NCI-H2029 (cell line): ENCODE results near the gene GAB3.
A peak's percentile ranks its signal among the peaks of the same experiment; 100 is the strongest.

Experiments used
- DNase-seq: peaks from one replicate; lab custom pipeline; 2025; lab: John Stamatoyannopoulos, UW

Gene GAB3

GRCh38 chrX:154751669-154752271, 893 bp upstream of the GAB3 start:
- no peak for DNase-seq

GRCh38 chrX:154751203-154751668, 359 bp upstream of the GAB3 start:
- DNase-seq = no peak

- DNase-seq = no peak
Measured at GRCh38 chrX:154749856-154750255, 1.0 kb downstream of the GAB3 start.

- DNase-seq = peak; percentile 28
Measured at GRCh38 chrX:154748712-154749339, 2.1 kb downstream of the GAB3 start.

GRCh38 chrX:154742613-154743012, 8.3 kb downstream of the GAB3 start:
- DNase-seq = no peak

GRCh38 chrX:154739952-154740465, 10.9 kb downstream of the GAB3 start:
- no peak for DNase-seq

- no peak for DNase-seq
Measured at GRCh38 chrX:154738011-154738738, 12.7 kb downstream of the GAB3 start.

GRCh38 chrX:154737136-154737535, 13.7 kb downstream of the GAB3 start:
- DNase-seq = no peak

GRCh38 chrX:154735695-154736393, 15.0 kb downstream of the GAB3 start:
- DNase-seq = no peak

GRCh38 chrX:154734061-154734781, 16.7 kb downstream of the GAB3 start:
- DNase-seq = no peak

- DNase-seq = no peak
Measured at GRCh38 chrX:154733066-154733425, 17.8 kb downstream of the GAB3 start.

GRCh38 chrX:154732421-154733065, 18.3 kb downstream of the GAB3 start:
- DNase-seq = no peak

- DNase-seq = no peak
Measured at GRCh38 chrX:154731881-154732280, 19.0 kb downstream of the GAB3 start.

- DNase-seq = no peak
Measured at GRCh38 chrX:154731184-154731583, 19.7 kb downstream of the GAB3 start.

- DNase-seq = no peak
Measured at GRCh38 chrX:154730253-154730891, 20.5 kb downstream of the GAB3 start.

- DNase-seq = no peak
Measured at GRCh38 chrX:154729439-154729838, 21.4 kb downstream of the GAB3 start.

- no peak for DNase-seq
Measured at GRCh38 chrX:154728431-154729190, 22.3 kb downstream of the GAB3 start.

- no peak for DNase-seq
Measured at GRCh38 chrX:154727871-154728270, 23.0 kb downstream of the GAB3 start.

GRCh38 chrX:154727418-154727817, 23.5 kb downstream of the GAB3 start:
- no peak for DNase-seq
